GM19328 (cell line): ENCODE measurements around the gene MSL3.

ENCODE experiments used
- ATAC-seq: cut with Tn5 transposase; IDR thresholded peaks from one replicate; pipeline ENCODE4 v1.9.1; 2021; ENCODE audit warnings: mild to moderate bottlenecking, moderate library complexity; ENCODE audit not compliant: unreplicated experiment

MSL3 gene

GRCh38 chrX:11759172-11759460, 1.1 kb downstream of the MSL3 start:
- ATAC-seq, result no peak

- ATAC-seq, result peak; percentile 68
Observed at GRCh38 chrX:11759461-11760311, 1.6 kb downstream of the MSL3 start.

DNA sequence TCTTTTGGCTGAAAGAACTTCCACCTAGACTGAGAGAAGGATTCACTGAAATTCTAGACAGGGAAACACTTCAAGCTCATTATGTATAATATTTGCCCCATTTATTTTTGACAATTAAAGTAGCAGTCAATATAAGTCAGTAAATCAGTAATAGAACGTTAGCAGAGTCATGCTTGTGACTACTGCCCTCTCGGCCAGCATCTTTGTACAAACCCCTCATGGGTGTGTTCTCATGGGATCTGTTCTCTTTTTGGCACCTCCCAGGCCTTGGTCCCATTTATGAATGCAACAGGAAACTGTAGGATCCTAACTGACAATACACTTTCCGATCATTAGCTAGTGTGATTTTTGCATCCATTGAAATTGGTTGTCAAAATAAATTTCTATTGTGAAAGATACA, 2.9 kb downstream of the MSL3 start:
- no peak for ATAC-seq

- ATAC-seq, result no peak
Observed at GRCh38 chrX:11764602-11765067, 6.6 kb downstream of the MSL3 start.

- ATAC-seq, result no peak
Observed at GRCh38 chrX:11765449-11765848, 7.4 kb downstream of the MSL3 start.

GRCh38 chrX:11766487-11766886, 8.4 kb downstream of the MSL3 start:
- no peak for ATAC-seq

DNA sequence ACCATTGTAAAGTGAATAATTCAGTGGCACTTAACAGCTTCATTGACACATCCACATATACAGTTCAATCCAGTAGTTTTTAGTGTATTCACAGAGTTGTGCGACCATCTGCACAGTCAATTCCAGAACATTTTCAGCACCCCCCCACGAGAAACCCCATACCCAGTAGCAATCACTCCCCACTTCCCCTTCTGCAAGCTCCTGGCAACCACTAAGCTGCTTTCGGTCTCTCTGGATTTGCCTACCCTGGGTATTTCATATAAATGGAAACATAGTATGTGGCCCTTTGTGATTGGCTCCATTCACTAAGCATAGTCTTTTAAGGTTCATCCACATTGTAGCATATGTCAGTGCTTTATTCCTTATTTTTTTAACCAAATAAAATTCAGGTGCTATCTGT, 10.0 kb downstream of the MSL3 start:
- ATAC-seq, result no peak

- ATAC-seq, result peak; percentile 50
Observed at GRCh38 chrX:11770320-11770719, 12.3 kb downstream of the MSL3 start.

DNA sequence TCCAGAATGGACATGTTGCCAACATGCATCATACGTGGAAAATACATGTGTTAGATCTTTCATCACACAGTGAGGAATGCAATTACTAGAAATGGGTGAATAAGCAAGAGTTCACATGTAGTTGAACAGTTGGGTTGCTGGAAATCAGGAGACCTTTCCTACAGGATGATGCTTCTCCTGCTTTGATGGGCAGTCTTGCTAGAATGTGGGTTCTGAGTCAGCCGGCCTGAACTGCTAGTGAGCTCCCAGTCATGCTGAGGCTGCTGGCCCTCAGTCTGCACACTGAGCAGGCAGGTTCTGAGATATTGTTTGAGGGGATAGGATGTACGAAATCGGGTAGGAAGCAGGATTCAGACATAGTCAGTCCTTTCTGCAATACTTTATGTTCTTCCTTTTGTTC, 20.2 kb downstream of the MSL3 start:
- ATAC-seq, result no peak

- ATAC-seq, result no peak
Observed at GRCh38 chrX:11781133-11781532, 23.1 kb downstream of the MSL3 start.

DNA sequence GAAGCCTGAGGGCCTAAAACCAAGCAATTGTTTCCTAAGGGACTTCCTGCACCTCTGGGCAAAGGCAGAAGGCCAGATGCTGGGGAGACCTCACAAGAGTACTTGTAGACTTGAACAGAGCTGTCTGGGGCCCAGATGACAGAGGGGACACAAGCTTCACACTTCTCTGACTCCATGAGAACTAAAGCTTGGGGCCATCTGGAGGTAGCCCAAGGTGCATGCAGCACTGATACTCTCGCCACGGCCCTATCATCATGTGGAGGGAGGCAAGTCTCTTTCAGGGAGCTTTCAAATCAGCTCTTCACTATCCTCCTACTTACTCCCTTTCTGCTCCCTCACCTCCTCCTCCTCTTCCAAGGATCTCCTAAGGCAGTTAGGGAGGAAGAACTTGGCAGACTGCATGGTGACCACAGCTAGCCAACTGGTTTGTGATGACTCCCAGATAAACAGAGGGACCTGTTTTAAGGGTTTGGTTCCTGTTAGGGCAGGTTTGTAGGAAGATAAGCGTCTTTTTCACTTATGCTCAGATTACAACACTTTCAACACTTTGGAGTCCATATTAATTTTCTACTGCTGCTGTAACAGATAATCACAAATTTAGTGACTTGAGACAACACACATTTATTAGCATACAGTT, 23.8 kb downstream of the MSL3 start:
- no peak for ATAC-seq

GRCh38 chrX:11784543-11784942, 26.5 kb downstream of the MSL3 start:
- ATAC-seq, result no peak

DNA sequence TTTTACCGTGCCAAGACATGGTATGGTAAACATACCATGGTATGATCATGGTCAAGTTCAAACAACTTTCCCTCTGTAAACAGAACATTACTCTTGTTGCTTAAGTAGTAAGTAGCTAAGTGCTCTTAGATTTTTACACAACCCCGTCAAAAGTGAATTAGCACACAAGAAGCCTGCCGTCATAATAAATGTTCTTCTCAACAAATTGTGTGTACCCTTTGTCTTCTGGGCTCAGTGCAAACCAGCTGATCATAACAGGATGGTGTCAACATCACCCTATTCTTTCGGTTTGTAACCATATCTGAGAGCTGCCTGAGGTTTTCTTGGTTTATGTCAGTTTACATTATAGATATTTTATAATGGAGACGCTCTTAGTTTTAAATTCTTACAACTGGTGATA, 28.8 kb downstream of the MSL3 start:
- ATAC-seq, result no peak

DNA sequence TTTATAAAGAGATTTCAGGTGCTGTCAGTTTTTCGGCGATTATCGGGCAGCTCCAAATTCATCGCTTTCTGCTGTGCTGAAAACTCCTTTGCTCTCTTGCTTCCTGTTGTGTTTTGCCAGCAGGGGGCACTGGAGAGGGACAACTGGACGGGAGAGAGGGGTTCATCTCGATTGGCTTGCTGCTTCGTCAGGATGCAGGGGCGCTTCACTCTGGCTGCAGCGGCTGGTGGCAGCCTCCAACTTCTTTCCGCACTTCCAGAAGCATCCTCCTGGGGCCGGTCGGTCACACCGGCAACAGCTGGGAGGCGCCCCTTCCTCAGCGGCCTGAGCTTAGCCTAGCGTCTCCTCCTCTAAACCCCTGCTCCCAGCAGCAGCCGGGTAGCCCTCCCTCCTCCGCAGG, 29.5 kb downstream of the MSL3 start:
- ATAC-seq, result no peak

DNA sequence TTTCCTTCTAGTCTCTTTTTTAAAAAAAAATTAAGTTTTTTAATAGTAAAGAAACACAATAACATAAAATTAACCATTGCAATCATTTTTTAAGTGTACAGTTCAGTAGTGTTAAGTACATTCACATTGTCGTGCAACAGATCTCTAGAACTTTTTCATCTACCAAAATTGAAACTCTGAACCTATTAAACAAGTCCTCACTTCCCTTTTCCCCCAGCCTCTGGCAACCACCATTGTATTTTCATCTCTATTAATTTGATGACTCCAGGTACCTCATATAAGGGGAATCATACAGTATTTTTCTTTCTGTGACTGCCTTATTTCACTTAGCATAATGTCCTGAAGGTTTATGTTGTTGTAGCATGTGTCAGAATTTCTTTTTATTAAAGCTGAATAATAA, 31.8 kb downstream of the MSL3 start:
- ATAC-seq, result peak; percentile 34

DNA sequence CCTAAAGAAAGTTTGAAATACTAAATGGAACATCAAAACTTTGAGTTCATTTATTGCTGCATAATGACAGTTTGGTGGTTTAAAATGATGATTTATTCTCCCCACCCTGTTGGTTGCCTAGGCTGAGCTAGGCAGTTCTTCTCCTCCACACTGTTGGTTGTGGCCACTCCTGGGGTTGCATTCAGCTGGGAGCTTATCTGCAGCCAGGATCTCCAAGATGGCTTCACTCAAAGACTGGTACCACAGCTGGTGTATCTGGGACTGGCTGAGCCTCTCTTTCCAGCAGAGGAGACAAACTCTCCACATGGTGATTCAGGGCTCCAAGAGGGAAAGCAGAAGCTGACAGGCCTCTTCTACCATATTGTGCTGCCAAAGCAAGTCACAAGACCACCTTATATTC, 33.1 kb downstream of the MSL3 start:
- ATAC-seq, result no peak

- ATAC-seq, result no peak
Observed at GRCh38 chrX:11791537-11791936, 33.5 kb downstream of the MSL3 start.

DNA sequence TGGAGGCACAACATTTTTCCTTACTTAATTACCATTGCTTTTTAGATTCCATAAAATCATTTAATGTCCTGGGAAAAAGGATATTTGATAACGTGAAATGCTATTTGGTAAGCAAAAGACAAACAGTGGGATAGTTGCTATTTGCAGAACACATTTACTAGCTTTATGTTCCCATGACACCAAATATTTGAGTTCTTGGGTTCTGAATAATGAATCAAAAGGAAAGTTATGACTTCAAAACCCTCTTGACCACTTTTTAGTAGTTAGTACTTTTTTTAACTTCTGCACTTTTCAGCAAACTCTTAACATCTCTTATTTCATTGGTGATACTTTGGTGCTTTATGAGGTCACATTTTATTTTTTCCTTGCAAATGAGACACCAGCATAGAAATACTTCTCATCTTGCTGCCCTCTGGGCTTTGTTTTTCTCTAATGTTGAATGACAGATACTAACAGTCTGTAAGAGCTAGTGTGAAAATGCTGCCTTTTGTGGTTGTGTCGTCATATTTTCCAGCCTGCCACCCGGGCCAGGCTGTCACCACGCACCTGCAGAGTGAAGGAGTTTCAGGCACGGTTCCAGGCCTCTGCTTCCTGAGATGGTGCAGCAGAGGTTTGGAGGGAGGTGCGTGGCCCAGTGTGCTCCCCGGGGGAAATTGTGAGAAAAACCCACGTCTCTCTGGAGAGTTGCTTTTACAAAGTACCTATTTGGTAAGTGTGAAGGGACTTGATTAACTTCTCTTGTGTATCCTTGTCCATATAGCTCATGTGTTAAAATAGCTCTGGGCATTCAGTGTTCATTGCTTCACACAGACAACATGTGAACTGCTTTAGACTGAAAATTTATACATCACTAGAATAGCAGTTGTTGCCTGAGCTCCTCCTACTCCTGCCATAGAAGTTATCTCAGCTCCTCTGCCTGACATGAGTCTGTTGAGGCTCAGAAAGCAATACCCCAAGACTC, 34.7 kb downstream of the MSL3 start:
- ATAC-seq, result peak; percentile 85

- ATAC-seq, result no peak
Observed at GRCh38 chrX:11793734-11794133, 35.7 kb downstream of the MSL3 start.

GRCh38 chrX:11813341-11813740, 55.3 kb downstream of the MSL3 start:
- ATAC-seq, result no peak
